Stimulated activated CD4-positive, alpha-beta T cell treated with anti-CD3 and anti-CD28 coated beads, Interleukin-1b, Interleukin-23, amount 100 ng/mL, for 24 hours (primary cell): ENCODE measurements around the gene GCSAML.
"Not testable (repeated sequence)": the region's sequence is repeated elsewhere in the genome, so short reads cannot be mapped to it uniquely, and the experiment has no call there.

Experiments
- DNase-seq, 4 experiments: peaks; one replicate each; pipeline ENCODE4 v3.0.0-alpha.2; 2020; ENCODE audit warnings: low read depth in 4 of 4, low spot score in 1 of 4

Gene GCSAML

GRCh38 chr1:247548769-247549182 is at the start of gene GCSAML:
Gene GCSAML, plus strand, starts transcription at chr1:247549134. Its CDS starts 58 bp downstream, at chr1:247549192.
- peak in 1 of 4 experiments; percentile 5 for DNase-seq

- no peak for DNase-seq
Observed at GRCh38 chr1:247500865-247501264, 48.1 kb upstream of the GCSAML start.

GRCh38 chr1:247506831-247507230 is 42.1 kb upstream of the GCSAML start:
- no peak for DNase-seq

- no peak for DNase-seq
Observed at GRCh38 chr1:247517795-247518612, 30.9 kb upstream of the GCSAML start.

- no peak for DNase-seq
Observed at GRCh38 chr1:247518613-247518891, 30.4 kb upstream of the GCSAML start.

GRCh38 chr1:247521886-247522285 is 27.0 kb upstream of the GCSAML start:
- DNase-seq: not testable (repeated sequence)

GRCh38 chr1:247528812-247529474 is 20.0 kb upstream of the GCSAML start:
- DNase-seq: no peak

- no peak for DNase-seq
Observed at GRCh38 chr1:247529771-247530355, 19.1 kb upstream of the GCSAML start.

GRCh38 chr1:247530785-247531184 is 18.1 kb upstream of the GCSAML start:
- DNase-seq: no peak

- no peak for DNase-seq
Observed at GRCh38 chr1:247531937-247532336, 17.0 kb upstream of the GCSAML start.

- DNase-seq: no peak
Observed at GRCh38 chr1:247535402-247535801, 13.5 kb upstream of the GCSAML start.

- DNase-seq: no peak
Observed at GRCh38 chr1:247536340-247536739, 12.6 kb upstream of the GCSAML start, which contains the start of gene OR2C3. Gene OR2C3, minus strand, starts transcription at chr1:247536440. Its CDS starts 3,929 bp downstream, at chr1:247532511.

GRCh38 chr1:247538561-247538960 is 10.4 kb upstream of the GCSAML start:
- DNase-seq: no peak

GRCh38 chr1:247539215-247539614 is 9.7 kb upstream of the GCSAML start:
- no peak for DNase-seq

- DNase-seq: no peak
Observed at GRCh38 chr1:247540581-247540980, 8.4 kb upstream of the GCSAML start.

GRCh38 chr1:247542811-247543210 is 6.1 kb upstream of the GCSAML start:
- no peak for DNase-seq

- DNase-seq: no peak
Observed at GRCh38 chr1:247548092-247548491, 842 bp upstream of the GCSAML start.

- no peak for DNase-seq
Observed at GRCh38 chr1:247551721-247552120, 2.8 kb downstream of the GCSAML start.

GRCh38 chr1:247552231-247552630 is 3.3 kb downstream of the GCSAML start:
- no peak for DNase-seq

GRCh38 chr1:247557926-247558674 is 9.2 kb downstream of the GCSAML start:
- no peak for DNase-seq

- no peak for DNase-seq
Observed at GRCh38 chr1:247561711-247562110, 12.8 kb downstream of the GCSAML start.
